MCF 10A (cell line): ENCODE results near the gene SERPINI1. TPM values are rescaled to one million over a fixed set of nuclear protein-coding genes. Genes with fewer than 3 reads are reported as not detected.

Experiments
- BruUV-seq: library from RNA; stranded (reverse); fragments of 400-500 nt; replicated peaks from 2 replicates; lab custom pipeline; 2021; lab: Mats Ljungman, UMichigan
- CTCF ChIA-PET: fragments of 300-600 bp; sonication (Branson Sonifier 250); formaldehyde crosslinking; extraction: SDS; loops from one replicate; lab custom pipeline; 2021; ENCODE audit warnings: antibody characterized with exemption, inconsistent platforms; lab: Yijun Ruan, JAX
- POLR2A ChIA-PET: fragments of 300-600, 350-650 bp; sonication (Branson Sonifier 250); formaldehyde crosslinking; extraction: SDS; loops from one replicate; lab custom pipeline; 2020; ENCODE audit warnings: antibody characterized with exemption, inconsistent platforms; lab: Yijun Ruan, JAX
- DNase-seq: peaks from one replicate; pipeline ENCODE4 v3.0.0-alpha.2; 2018; ENCODE audit not compliant: unreplicated experiment
- H3K27ac Mint-ChIP-seq: one replicate; pipeline ENCODE4 v1.8.0; 2022; ENCODE audit warnings: mild to moderate bottlenecking, low read depth, mixed read lengths; ENCODE audit not compliant: unreplicated experiment
- H3K27me3 Mint-ChIP-seq: one replicate; pipeline ENCODE4 v1.8.0; 2022; ENCODE audit warnings: mixed read lengths; ENCODE audit not compliant: insufficient read depth, unreplicated experiment
- H3K36me3 Mint-ChIP-seq: one replicate; pipeline ENCODE4 v1.8.0; 2022; ENCODE audit warnings: mild to moderate bottlenecking, moderate library complexity, mixed read lengths; ENCODE audit not compliant: insufficient read depth, unreplicated experiment
- H3K4me1 Mint-ChIP-seq: one replicate; pipeline ENCODE4 v1.8.0; 2022; ENCODE audit warnings: mixed read lengths; ENCODE audit not compliant: insufficient read depth, unreplicated experiment
- H3K4me3 Mint-ChIP-seq: one replicate; pipeline ENCODE4 v1.8.0; 2022; ENCODE audit warnings: mild to moderate bottlenecking, moderate library complexity, mixed read lengths; ENCODE audit not compliant: unreplicated experiment
- H3K9me3 Mint-ChIP-seq: one replicate; pipeline ENCODE4 v1.8.0; 2022; ENCODE audit warnings: mixed read lengths; ENCODE audit not compliant: unreplicated experiment
- CTCF ChIP-seq: fragments of 200-600 bp; IDR thresholded peaks from one replicate; pipeline ENCODE4 v1.8.0; 2022; ENCODE audit warnings: antibody characterized with exemption, mild to moderate bottlenecking; ENCODE audit not compliant: unreplicated experiment
- intact Hi-C: fragments of 100-400 bp; cut with micrococcal nuclease; formaldehyde crosslinking; loops from 2 replicates; pipeline ENCODE4 v1.14.1; 2022
- total RNA-seq: library from RNA; stranded (reverse); gene quantifications from 2 replicates; pipeline ENCODE4 v1.2.3, GENCODE V29; 2022

The SERPINI1 gene
- total RNA-seq, 1 experiment from 2014 or later: 2.6 TPM

GRCh38 chr3:167863811-167864551 lies 128.5 kb downstream of the SERPINI1 start:
- Mint-ChIP-seq H3K4me3 (no peak overlapping the region), H3K36me3 (no peaks in the 10 kb centered on the region), H3K4me1 (peaks cover 21% of the 10 kb centered on the region), H3K9me3 (peaks cover 8% of the 10 kb centered on the region), H3K27me3 (peaks cover 14% of the 10 kb centered on the region), H3K27ac (no peak overlapping the region)
- no TSS peak for BruUV-seq
- no peak for DNase-seq
- no peak for TF ChIP-seq CTCF
- CTCF ChIA-PET: interaction anchor here (0.7 to 2.8 kb wide), 6 partner anchors 13 to 192 kb away, joined by 3 to 10 read pairs (median 5); no protein-coding TSS in a partner anchor
- POLR2A ChIA-PET: interaction anchor here (0.6 kb wide), 1 partner anchor 134 kb away, joined by 3 read pairs; no protein-coding TSS in a partner anchor
- intact Hi-C loops: no loop called here

GRCh38 chr3:167864552-167864874 lies 129.0 kb downstream of the SERPINI1 start:
- no peak overlapping the region for H3K27ac Mint-ChIP-seq
- BruUV-seq: no TSS peak
- intact Hi-C loops: no loop called here
- CTCF ChIA-PET: interaction anchor here (1.5 to 2.8 kb wide), 3 partner anchors 13 to 24 kb away, joined by 3 to 10 read pairs (median 5); no protein-coding TSS in a partner anchor
- H3K4me1 Mint-ChIP-seq: peaks cover 21% of the 10 kb centered on the region
- DNase-seq: no peak
- H3K4me3 Mint-ChIP-seq: no peak overlapping the region
- peaks cover 8% of the 10 kb centered on the region for H3K9me3 Mint-ChIP-seq
- POLR2A ChIA-PET: no interaction called here
- TF ChIP-seq CTCF: no peak
- peaks cover 19% of the 10 kb centered on the region for H3K27me3 Mint-ChIP-seq
- H3K36me3 Mint-ChIP-seq: no peaks in the 10 kb centered on the region

- Mint-ChIP-seq H3K27me3 (peaks cover 19% of the 10 kb centered on the region), H3K4me1 (peaks cover 14% of the 10 kb centered on the region), H3K4me3 (no peak overlapping the region), H3K36me3 (no peaks in the 10 kb centered on the region), H3K9me3 (peaks cover 8% of the 10 kb centered on the region), H3K27ac (no peak overlapping the region)
- intact Hi-C loops: no loop called here
- POLR2A ChIA-PET: interaction anchor here (0.6 to 1.2 kb wide), 2 partner anchors 12 to 42 kb away, joined by 3 read pairs; no protein-coding TSS in a partner anchor
- no peak for TF ChIP-seq CTCF
- peak; percentile 68 for DNase-seq
- BruUV-seq: no TSS peak
- CTCF ChIA-PET: interaction anchor here (0.7 to 0.9 kb wide), 2 partner anchors 16 to 50 kb away, joined by 3 read pairs; no protein-coding TSS in a partner anchor
These were observed 130.8 kb downstream of the SERPINI1 start for GRCh38 chr3:167866331-167866730.

GRCh38 chr3:167867981-167868380 lies 132.5 kb downstream of the SERPINI1 start:
- CTCF ChIA-PET: interaction anchor here (0.6 kb wide), 1 partner anchor 78 kb away, joined by 3 read pairs; no protein-coding TSS in a partner anchor

More at GRCh38 chr3:167867981-167868380, 132.5 kb downstream of the SERPINI1 start:
- intact Hi-C loops: no loop called here
- BruUV-seq: no TSS peak
- Mint-ChIP-seq H3K4me1 (no peaks in the 10 kb centered on the region), H3K9me3 (peaks cover 8% of the 10 kb centered on the region), H3K27me3 (peaks cover 19% of the 10 kb centered on the region), H3K4me3 (no peak overlapping the region), H3K27ac (no peak overlapping the region), H3K36me3 (no peaks in the 10 kb centered on the region)
- POLR2A ChIA-PET: no interaction called here
- TF ChIP-seq CTCF: no peak
- DNase-seq: no peak
